ENCODE data around the gene PKIG.

PKIG gene

GRCh38 chr20:44666066-44666465, 83.7 kb downstream of the PKIG start:
- TF ChIP-seq, protein P1, sequence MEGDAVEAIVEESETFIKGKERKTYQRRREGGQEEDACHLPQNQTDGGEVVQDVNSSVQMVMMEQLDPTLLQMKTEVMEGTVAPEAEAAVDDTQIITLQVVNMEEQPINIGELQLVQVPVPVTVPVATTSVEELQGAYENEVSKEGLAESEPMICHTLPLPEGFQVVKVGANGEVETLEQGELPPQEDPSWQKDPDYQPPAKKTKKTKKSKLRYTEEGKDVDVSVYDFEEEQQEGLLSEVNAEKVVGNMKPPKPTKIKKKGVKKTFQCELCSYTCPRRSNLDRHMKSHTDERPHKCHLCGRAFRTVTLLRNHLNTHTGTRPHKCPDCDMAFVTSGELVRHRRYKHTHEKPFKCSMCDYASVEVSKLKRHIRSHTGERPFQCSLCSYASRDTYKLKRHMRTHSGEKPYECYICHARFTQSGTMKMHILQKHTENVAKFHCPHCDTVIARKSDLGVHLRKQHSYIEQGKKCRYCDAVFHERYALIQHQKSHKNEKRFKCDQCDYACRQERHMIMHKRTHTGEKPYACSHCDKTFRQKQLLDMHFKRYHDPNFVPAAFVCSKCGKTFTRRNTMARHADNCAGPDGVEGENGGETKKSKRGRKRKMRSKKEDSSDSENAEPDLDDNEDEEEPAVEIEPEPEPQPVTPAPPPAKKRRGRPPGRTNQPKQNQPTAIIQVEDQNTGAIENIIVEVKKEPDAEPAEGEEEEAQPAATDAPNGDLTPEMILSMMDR (IDR thresholded peaks at IDR 0.05), result no peak
- DNase-seq (ENCODE audit: low spot score), result no peak
- Histone ChIP-seq H3K27ac (no peak overlapping the region), H3K4me3 (no peak overlapping the region)

Measured in coronary artery (tissue), 2 donors.